Measurements from ENCODE around the gene EIF5AL1.

The EIF5AL1 gene

GRCh38 chr10:79475119-79475653, 37.1 kb upstream of the EIF5AL1 start:
- H3K27me3 ChIP-seq (ENCODE audit: insufficient read depth, low read length, poor library complexity, severe bottlenecking), result no peaks in the 10 kb centered on the region
- H3K4me1 ChIP-seq (ENCODE audit: insufficient read depth, low read length, poor library complexity, severe bottlenecking), result peaks cover 19% of the 10 kb centered on the region
- no peaks in the 10 kb centered on the region for H3K36me3 ChIP-seq (ENCODE audit: insufficient read depth, low read length)
- no peaks in the 10 kb centered on the region for H3F3A ChIP-seq (ENCODE audit: low read depth)
- H3K9ac ChIP-seq (ENCODE audit: low read depth, low read length, poor library complexity, severe bottlenecking), result no peak overlapping the region
- no peaks in the 10 kb centered on the region for H3K79me2 ChIP-seq (ENCODE audit: insufficient read depth, low read length)
- H4K20me1 ChIP-seq (ENCODE audit: insufficient read depth, low read length, poor library complexity, severe bottlenecking), result no peaks in the 10 kb centered on the region
- TF ChIP-seq EZH2phosphoT487 (IDR thresholded peaks at IDR 0.05; ENCODE audit: borderline replicate concordance) (no peak), CTCF (conservative IDR thresholded peaks at IDR 0.05; ENCODE audit: low read length) (no peak)
- no peak overlapping the region for H3K4me3 ChIP-seq (ENCODE audit: low read length, poor library complexity, severe bottlenecking)
- no peak overlapping the region for H3K4me2 ChIP-seq (ENCODE audit: low read depth, low read length, poor library complexity, severe bottlenecking)
- H3K9me2 ChIP-seq (replicated peaks; ENCODE audit: low read depth, low read length), result no peaks in the 10 kb centered on the region
- no peak overlapping the region for H2AFZ ChIP-seq (ENCODE audit: low read length)
- no peaks in the 10 kb centered on the region for H3K9me3 ChIP-seq (ENCODE audit: insufficient read depth, low read depth, low read length)

DNA sequence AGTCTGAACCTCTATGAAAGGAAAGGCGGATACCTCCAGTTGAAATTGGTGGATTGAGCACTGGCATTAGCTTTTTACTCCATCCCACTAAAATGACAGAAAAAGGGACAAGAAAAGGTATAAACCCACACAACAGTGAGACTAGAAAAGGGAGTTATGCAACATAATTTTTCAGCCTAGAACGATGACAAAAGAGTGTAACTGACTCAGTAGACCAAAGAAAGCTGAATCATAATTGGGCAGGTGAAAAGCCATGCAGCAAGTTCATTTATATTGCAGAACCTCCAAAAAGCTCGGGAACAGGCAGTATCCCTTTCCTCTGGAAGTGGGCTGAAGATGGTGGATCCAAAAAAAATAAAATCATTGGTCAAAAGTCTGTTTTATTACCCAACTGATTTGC, 36.5 kb upstream of the EIF5AL1 start:
- Histone ChIP-seq H3K9me3 (ENCODE audit: insufficient read depth, low read depth, low read length) (peaks cover under 1% of the 10 kb centered on the region; the same call in 1 of the 2 replicates), H4K20me1 (ENCODE audit: insufficient read depth, low read length, poor library complexity, severe bottlenecking) (no peaks in the 10 kb centered on the region), H3K9ac (ENCODE audit: low read depth, low read length, poor library complexity, severe bottlenecking) (no peak overlapping the region), H3K4me1 (ENCODE audit: insufficient read depth, low read length, poor library complexity, severe bottlenecking) (peaks cover 19% of the 10 kb centered on the region), H3K9me2 (replicated peaks; ENCODE audit: low read depth, low read length) (no peaks in the 10 kb centered on the region), H3K4me2 (ENCODE audit: low read depth, low read length, poor library complexity, severe bottlenecking) (no peak overlapping the region), H2AFZ (ENCODE audit: low read length) (no peak overlapping the region), H3K4me3 (ENCODE audit: low read length, poor library complexity, severe bottlenecking) (no peak overlapping the region), H3F3A (ENCODE audit: low read depth) (no peaks in the 10 kb centered on the region), H3K36me3 (ENCODE audit: insufficient read depth, low read length) (no peaks in the 10 kb centered on the region), H3K79me2 (ENCODE audit: insufficient read depth, low read length) (no peaks in the 10 kb centered on the region), H3K27me3 (ENCODE audit: insufficient read depth, low read length, poor library complexity, severe bottlenecking) (no peaks in the 10 kb centered on the region)
- TF ChIP-seq EZH2phosphoT487 (IDR thresholded peaks at IDR 0.05; ENCODE audit: borderline replicate concordance), result no peak
- TF ChIP-seq CTCF (conservative IDR thresholded peaks at IDR 0.05; ENCODE audit: low read length), result no peak

DNA sequence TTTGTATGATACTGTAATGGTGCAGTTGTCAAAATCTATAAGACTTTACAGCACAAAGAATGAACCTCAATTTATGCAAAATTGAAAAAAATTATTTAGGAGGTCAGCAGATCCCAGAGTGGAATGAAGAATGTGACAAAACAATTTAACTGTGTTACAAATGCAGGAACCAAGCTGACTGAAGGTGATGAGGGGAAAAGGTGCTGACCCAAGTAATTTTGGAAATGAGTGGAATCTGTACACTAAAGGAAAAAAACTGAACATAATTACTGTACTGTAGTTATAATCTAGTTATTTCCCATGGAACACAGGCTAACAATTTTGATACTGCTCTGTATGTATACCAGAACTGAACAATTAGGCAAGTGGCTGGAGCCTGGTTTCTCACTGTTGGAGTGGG, 35.7 kb upstream of the EIF5AL1 start:
- H3K9me2 ChIP-seq (replicated peaks; ENCODE audit: low read depth, low read length), result no peaks in the 10 kb centered on the region
- TF ChIP-seq EZH2phosphoT487 (IDR thresholded peaks at IDR 0.05; ENCODE audit: borderline replicate concordance) (no peak), CTCF (conservative IDR thresholded peaks at IDR 0.05; ENCODE audit: low read length) (no peak)
- no peak overlapping the region for H2AFZ ChIP-seq (ENCODE audit: low read length)
- peaks cover 3% of the 10 kb centered on the region; the same call in 1 of the 2 replicates for H3K9me3 ChIP-seq (ENCODE audit: insufficient read depth, low read depth, low read length)
- H3K79me2 ChIP-seq (ENCODE audit: insufficient read depth, low read length), result no peaks in the 10 kb centered on the region
- H3K36me3 ChIP-seq (ENCODE audit: insufficient read depth, low read length), result no peaks in the 10 kb centered on the region
- H3K4me1 ChIP-seq (ENCODE audit: insufficient read depth, low read length, poor library complexity, severe bottlenecking), result peaks cover 19% of the 10 kb centered on the region
- H3K4me2 ChIP-seq (ENCODE audit: low read depth, low read length, poor library complexity, severe bottlenecking), result no peak overlapping the region
- H3K4me3 ChIP-seq (ENCODE audit: low read length, poor library complexity, severe bottlenecking), result no peak overlapping the region
- no peaks in the 10 kb centered on the region for H3F3A ChIP-seq (ENCODE audit: low read depth)
- H3K27me3 ChIP-seq (ENCODE audit: insufficient read depth, low read length, poor library complexity, severe bottlenecking), result no peaks in the 10 kb centered on the region
- no peak overlapping the region for H3K9ac ChIP-seq (ENCODE audit: low read depth, low read length, poor library complexity, severe bottlenecking)
- H4K20me1 ChIP-seq (ENCODE audit: insufficient read depth, low read length, poor library complexity, severe bottlenecking), result no peaks in the 10 kb centered on the region
